ENCODE results near the gene SPECC1. TPM values are rescaled to one million over a fixed set of nuclear protein-coding genes. Genes with fewer than 3 reads are reported as not detected.

The SPECC1 gene
- polyA plus RNA-seq, 3 donors, result 36.0 to 58.4 (median 50.5) TPM

DNA sequence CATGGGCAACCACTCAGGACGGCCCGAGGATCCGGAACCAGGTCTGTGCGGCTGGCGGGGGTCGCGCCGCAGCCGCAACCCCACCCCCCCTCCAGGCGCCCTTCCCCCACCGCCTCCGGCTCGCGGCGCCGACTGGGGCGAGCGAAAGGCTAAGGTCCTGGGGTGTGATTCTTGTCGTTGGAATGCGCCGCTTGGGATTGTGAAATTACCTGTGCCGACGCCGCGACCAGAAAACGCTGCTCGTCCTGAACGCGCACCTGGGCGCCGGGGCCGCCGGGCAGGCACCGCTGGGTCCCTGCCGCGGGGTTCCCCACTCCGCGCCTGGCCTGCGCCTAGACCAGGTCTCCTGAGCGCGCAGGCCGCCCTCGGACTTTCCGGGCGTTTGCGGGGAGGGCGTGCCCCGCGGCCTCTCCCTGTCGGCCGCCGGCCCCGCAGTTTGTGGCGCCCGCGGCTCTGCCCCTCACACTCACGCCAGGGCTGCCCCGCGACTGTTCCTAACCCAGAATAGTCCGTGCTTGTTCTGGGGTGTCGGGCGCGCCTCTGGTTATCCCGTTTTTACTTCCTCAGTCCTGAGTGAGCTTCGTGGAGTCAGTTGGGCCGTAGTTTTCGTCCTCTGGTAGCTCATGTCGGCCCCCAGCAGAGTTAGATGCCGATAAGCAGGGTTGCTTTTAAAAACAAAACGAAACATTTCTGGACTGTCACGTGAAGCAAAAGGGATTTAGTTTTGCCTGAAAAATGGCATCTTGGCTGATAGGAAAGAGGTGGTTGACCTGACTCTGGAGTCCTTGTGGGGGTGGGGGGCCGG, 147.2 kb downstream of the SPECC1 start:
- H3K9ac ChIP-seq (ENCODE audit: insufficient read depth, low read length, poor library complexity, severe bottlenecking), result peak overlapping the region; percentile 48
- Mint-ChIP-seq H3K36me3 (peaks cover 26 to 41% of the 10 kb centered on the region in 2 donors), H3K4me1 (peaks cover 5% of the 10 kb centered on the region), H3K9me3 (peaks cover 0 to 3% (median 0%) of the 10 kb centered on the region in 7 donors), H3K27me3 (ENCODE audit: low read depth in 3 of 3) (peaks cover 4 to 7% (median 6%) of the 10 kb centered on the region in 3 donors), H3K27ac (peak overlapping the region in 1 of 7 donors; percentile 63), H3K4me3 (peak overlapping the region in 1 of 2 donors; percentile 82)
- peaks cover 52% of the 10 kb centered on the region for H3K79me2 ChIP-seq (ENCODE audit: insufficient read depth, low read length)
- peak overlapping the region; percentile 10 for H2AFZ ChIP-seq (ENCODE audit: insufficient read depth, low read depth, low read length, poor library complexity, severe bottlenecking)
- H3K27ac ChIP-seq (ENCODE audit: low read depth in 1 of 2, low read length in 2 of 2), result no peak overlapping the region
- H3K9me3 ChIP-seq (replicated peaks in 1 of 2; ENCODE audit: control insufficient read depth in 1 of 2, insufficient read depth in 1 of 2, low read length in 2 of 2), result no peaks in the 10 kb centered on the region
- no peaks in the 10 kb centered on the region for H3K27me3 ChIP-seq (ENCODE audit: control insufficient read depth in 2 of 2, insufficient read depth in 2 of 2, low read length in 2 of 2)
- TF ChIP-seq CTCF (IDR thresholded peaks at IDR 0.05), result no peak
- H3K4me1 ChIP-seq (ENCODE audit: control insufficient read depth in 1 of 2, insufficient read depth in 2 of 2, low read length in 2 of 2), result peaks cover 15 to 20% of the 10 kb centered on the region in 2 donors
- peaks cover 90% of the 10 kb centered on the region for H4K20me1 ChIP-seq (ENCODE audit: insufficient read depth, low read length)
- intact Hi-C loops (cut with micrococcal nuclease), result loop anchor here in 1 of 2 donors (5.0 kb wide), 1 partner anchor 1396 kb away; no protein-coding TSS in a partner anchor
- peaks cover 3 to 40% of the 10 kb centered on the region in 2 donors for H3K36me3 ChIP-seq (replicated peaks in 1 of 2; ENCODE audit: control insufficient read depth in 1 of 2, insufficient read depth in 2 of 2, low read length in 2 of 2)
- 3% methylated on average over 62 of the region's 72 CpGs for WGBS (ENCODE audit: insufficient coverage)
- peak overlapping the region; percentile 21 to 76 (median 46) for H3K4me3 ChIP-seq (replicated peaks in 1 of 3; ENCODE audit: low read depth in 2 of 3, low read length in 3 of 3)
- peak in 1 of 3 donors; percentile 35 for DNase-seq
- peak overlapping the region; percentile 97 for H3K4me2 ChIP-seq (replicated peaks; ENCODE audit: extremely low read depth, low read length, poor library complexity, severe bottlenecking)

- H3K4me1 Mint-ChIP-seq, result peaks cover 5% of the 10 kb centered on the region
- peaks cover 15 to 20% of the 10 kb centered on the region in 2 donors for H3K4me1 ChIP-seq (ENCODE audit: control insufficient read depth in 1 of 2, insufficient read depth in 2 of 2, low read length in 2 of 2)
- no peak overlapping the region for H3K27ac ChIP-seq (ENCODE audit: low read depth in 1 of 2, low read length in 2 of 2)
- H3K27me3 Mint-ChIP-seq (ENCODE audit: low read depth in 3 of 3), result peaks cover 4 to 7% (median 6%) of the 10 kb centered on the region in 3 donors
- 92% methylated on average over 12 of the region's 12 CpGs for WGBS (ENCODE audit: insufficient coverage)
- H3K9ac ChIP-seq (ENCODE audit: insufficient read depth, low read length, poor library complexity, severe bottlenecking), result no peak overlapping the region
- peaks cover 89% of the 10 kb centered on the region for H4K20me1 ChIP-seq (ENCODE audit: insufficient read depth, low read length)
- H3K4me2 ChIP-seq (replicated peaks; ENCODE audit: extremely low read depth, low read length, poor library complexity, severe bottlenecking), result peak overlapping the region; percentile 97
- H3K9me3 Mint-ChIP-seq, result peaks cover 0 to 3% (median 0%) of the 10 kb centered on the region in 7 donors
- peaks cover 26 to 38% of the 10 kb centered on the region in 2 donors for H3K36me3 Mint-ChIP-seq
- H2AFZ ChIP-seq (ENCODE audit: insufficient read depth, low read depth, low read length, poor library complexity, severe bottlenecking), result no peak overlapping the region
- DNase-seq, result no peak
- H3K36me3 ChIP-seq (replicated peaks in 1 of 2; ENCODE audit: control insufficient read depth in 1 of 2, insufficient read depth in 2 of 2, low read length in 2 of 2), result peaks cover 4 to 40% of the 10 kb centered on the region in 2 donors
- no peak for TF ChIP-seq CTCF (IDR thresholded peaks at IDR 0.05)
- intact Hi-C loops (cut with micrococcal nuclease), result loop anchor here in 1 of 2 donors (5.0 kb wide), 1 partner anchor 1395 kb away; no protein-coding TSS in a partner anchor
- H3K9me3 ChIP-seq (replicated peaks in 1 of 2; ENCODE audit: control insufficient read depth in 1 of 2, insufficient read depth in 1 of 2, low read length in 2 of 2), result no peaks in the 10 kb centered on the region
- peak overlapping the region in 1 of 3 experiments; percentile 76 for H3K4me3 ChIP-seq (replicated peaks in 1 of 3; ENCODE audit: low read depth in 2 of 3, low read length in 3 of 3)
- peaks cover 53% of the 10 kb centered on the region for H3K79me2 ChIP-seq (ENCODE audit: insufficient read depth, low read length)
- no peaks in the 10 kb centered on the region for H3K27me3 ChIP-seq (ENCODE audit: control insufficient read depth in 2 of 2, insufficient read depth in 2 of 2, low read length in 2 of 2)
- peak overlapping the region in 1 of 2 donors; percentile 82 for H3K4me3 Mint-ChIP-seq
- no peak overlapping the region for H3K27ac Mint-ChIP-seq
These were observed 147.8 kb downstream of the SPECC1 start for GRCh38 chr17:20157001-20157310.
